GM23338 (cell line): ENCODE measurements around the gene OVAAL. TPM values are rescaled to one million over a fixed set of nuclear protein-coding genes. Genes with fewer than 3 reads are reported as not detected.

ENCODE experiments used
- ATAC-seq: fragments of 200-7000 bp; cut with Tn5 transposase; 3 replicates; pipeline ENCODE4 v1.9.1; 2020
- DNase-seq: peaks from one replicate; pipeline ENCODE4 v3.0.0-alpha.2; 2015; ENCODE audit warnings: low spot score
- H2AFZ ChIP-seq: fragments of 200-600 bp; sonication (generic); 2 replicates; pipeline ENCODE4 v1.8.0; 2016; ENCODE audit warnings: antibody characterized with exemption, mild to moderate bottlenecking, moderate library complexity
- H3F3A ChIP-seq: fragments of 200-600 bp; sonication (generic); replicated peaks from 2 replicates; pipeline ENCODE4 v1.8.0; 2017; ENCODE audit warnings: antibody characterized with exemption, mixed run types, low read depth
- H3K27ac ChIP-seq: fragments of 200-600 bp; sonication (generic); 2 replicates; pipeline ENCODE4 v1.6.1; 2016; ENCODE audit warnings: low read depth
- H3K27me3 ChIP-seq: fragments of 200-600 bp; sonication (generic); 2 replicates; pipeline ENCODE4 v1.8.0; 2016; ENCODE audit warnings: mild to moderate bottlenecking, mixed run types, moderate library complexity; ENCODE audit not compliant: insufficient read depth
- H3K36me3 ChIP-seq: fragments of 200-600 bp; sonication (generic); 2 replicates; pipeline ENCODE4 v1.8.0; 2016; ENCODE audit warnings: mild to moderate bottlenecking; ENCODE audit not compliant: insufficient read depth
- H3K4me1 ChIP-seq: fragments of 200-600 bp; sonication (generic); 2 replicates; pipeline ENCODE4 v1.8.0; 2016; ENCODE audit warnings: mild to moderate bottlenecking, moderate library complexity; ENCODE audit not compliant: insufficient read depth
- H3K4me2 ChIP-seq: fragments of 200-600 bp; sonication (generic); 2 replicates; pipeline ENCODE4 v1.7.1; 2017; ENCODE audit warnings: mixed run types
- H3K4me3 ChIP-seq: fragments of 200-600 bp; sonication (generic); 2 replicates; pipeline ENCODE4 v1.6.1; 2016; ENCODE audit warnings: mixed run types
- H3K79me2 ChIP-seq: fragments of 200-600 bp; sonication (generic); replicated peaks from 2 replicates; pipeline ENCODE4 v1.8.0; 2017; ENCODE audit warnings: mild to moderate bottlenecking; ENCODE audit not compliant: insufficient read depth
- H3K9me2 ChIP-seq: fragments of 200-600 bp; sonication (generic); 2 replicates; pipeline ENCODE4 v1.8.0; 2017; ENCODE audit not compliant: insufficient read depth
- H4K20me1 ChIP-seq: fragments of 200-600 bp; sonication (generic); replicated peaks from 2 replicates; pipeline ENCODE4 v1.8.0; 2017; ENCODE audit warnings: mild to moderate bottlenecking; ENCODE audit not compliant: insufficient read depth
- H3K27ac Mint-ChIP-seq: 2 replicates; pipeline ENCODE4 v1.8.0; 2020; ENCODE audit warnings: inconsistent platforms, mild to moderate bottlenecking, moderate library complexity, mixed read lengths
- H3K27me3 Mint-ChIP-seq: 3 replicates; pipeline ENCODE4 v1.8.0; 2022; ENCODE audit warnings: low read depth, mild to moderate bottlenecking, moderate library complexity, mixed read lengths, inconsistent platforms; ENCODE audit not compliant: insufficient read depth, poor library complexity
- H3K36me3 Mint-ChIP-seq: 3 replicates; pipeline ENCODE4 v1.8.0; 2021; ENCODE audit warnings: low read depth, mild to moderate bottlenecking, inconsistent platforms, moderate library complexity, mixed read lengths
- H3K4me1 Mint-ChIP-seq: 3 replicates; pipeline ENCODE4 v1.8.0; 2020; ENCODE audit warnings: mild to moderate bottlenecking, inconsistent platforms, mixed read lengths
- H3K4me3 Mint-ChIP-seq: 3 replicates; pipeline ENCODE4 v1.8.0; 2021; ENCODE audit warnings: moderate library complexity, mild to moderate bottlenecking, inconsistent platforms, mixed read lengths
- H3K9me3 Mint-ChIP-seq: 3 replicates; pipeline ENCODE4 v1.8.0; 2020; ENCODE audit warnings: moderate library complexity, mild to moderate bottlenecking, inconsistent platforms, mixed read lengths
- CREB1 ChIP-seq: fragments of 250-450 bp; sonication (Bioruptor Pico); IDR thresholded peaks from 2 replicates; pipeline ENCODE4 v1.5.0; 2020; ENCODE audit warnings: low read depth, mild to moderate bottlenecking, moderate library complexity
- CTCF ChIP-seq, 2 experiments: fragments of 200-600 bp in 1 of 2; sonication (generic) in 1 of 2; conservative IDR thresholded peaks; 2 replicates each; pipeline versions ENCODE4 v1.5.1 to v1.6.1; 2016 to 2017; ENCODE audit warnings: antibody characterized with exemption in 2 of 2, low read depth in 2 of 2, mild to moderate bottlenecking in 2 of 2, moderate library complexity in 1 of 2
- ETS1 ChIP-seq: IDR thresholded peaks from 2 replicates; pipeline ENCODE4 v1.6.1; 2016; ENCODE audit warnings: antibody characterized with exemption
- EZH2 ChIP-seq: fragments of 200-600 bp; sonication (generic); IDR thresholded peaks from one replicate; pipeline ENCODE4 v1.8.0; 2017; ENCODE audit warnings: antibody characterized with exemption, mild to moderate bottlenecking, low read depth; ENCODE audit not compliant: unreplicated experiment
- EZH2phosphoT487 ChIP-seq: fragments of 200-600 bp; sonication (generic); IDR thresholded peaks from one replicate; pipeline ENCODE4 v1.8.1; 2018; ENCODE audit warnings: antibody characterized with exemption; ENCODE audit not compliant: unreplicated experiment
- JUNB ChIP-seq: IDR thresholded peaks from one replicate; pipeline ENCODE4 v1.6.1; 2016; ENCODE audit warnings: antibody characterized with exemption; ENCODE audit not compliant: unreplicated experiment
- NANOG ChIP-seq: IDR thresholded peaks from 2 replicates; pipeline ENCODE4 v1.6.1; 2016; ENCODE audit warnings: antibody characterized with exemption, borderline replicate concordance
- POLR2AphosphoS5 ChIP-seq: IDR thresholded peaks from 2 replicates; pipeline ENCODE4 v1.6.1; 2016; ENCODE audit warnings: antibody characterized with exemption, low read depth
- REST ChIP-seq: IDR thresholded peaks from one replicate; pipeline ENCODE4 v1.6.1; 2018; ENCODE audit warnings: antibody characterized with exemption; ENCODE audit not compliant: unreplicated experiment
- STAT1 ChIP-seq: IDR thresholded peaks from one replicate; pipeline ENCODE4 v1.6.1; 2016; ENCODE audit warnings: antibody characterized with exemption; ENCODE audit not compliant: unreplicated experiment
- ZNF114 ChIP-seq: fragments of 250-450 bp; sonication (Bioruptor Pico); IDR thresholded peaks from 2 replicates; pipeline ENCODE4 v1.5.0; 2020; ENCODE audit warnings: mild to moderate bottlenecking, moderate library complexity
- ZNF331 ChIP-seq: fragments of 250-450 bp; sonication (Bioruptor Pico); IDR thresholded peaks from 2 replicates; pipeline ENCODE4 v1.5.0; 2020; ENCODE audit warnings: low read depth, mild to moderate bottlenecking, moderate library complexity
- long read RNA-seq: library from polyadenylated mRNA; unstranded; transcript quantifications from one replicate; pipeline ENCODE4 v2.0.0, GENCODE V29; 2020; ENCODE audit not compliant: unreplicated experiment
- polyA plus RNA-seq: library from polyadenylated mRNA; unstranded; fragments of >200 nt; fragmentation: Nextera tagmentation; extraction: Ambion mirVana; gene quantifications from 2 replicates; pipeline ENCODE4 v1.2.1, GENCODE V29; 2016
- total RNA-seq: library from RNA; depleted of rRNA; stranded (reverse); fragments of >200 nt; shearing (Covaris generic); gene quantifications from 2 replicates; pipeline ENCODE4 v1.2.3, GENCODE V29; 2014; rRNA removed
- TF ChIP-seq, protein P1 (sequence below): fragments of 250-450 bp; sonication (Bioruptor Pico); IDR thresholded peaks from 2 replicates; pipeline ENCODE4 v1.5.0; 2020; ENCODE audit warnings: mild to moderate bottlenecking, moderate library complexity

OVAAL gene
- not detected in 2 replicates for total RNA-seq
- polyA plus RNA-seq, result not detected in 2 replicates
- long read RNA-seq, result 0 reads

DNA sequence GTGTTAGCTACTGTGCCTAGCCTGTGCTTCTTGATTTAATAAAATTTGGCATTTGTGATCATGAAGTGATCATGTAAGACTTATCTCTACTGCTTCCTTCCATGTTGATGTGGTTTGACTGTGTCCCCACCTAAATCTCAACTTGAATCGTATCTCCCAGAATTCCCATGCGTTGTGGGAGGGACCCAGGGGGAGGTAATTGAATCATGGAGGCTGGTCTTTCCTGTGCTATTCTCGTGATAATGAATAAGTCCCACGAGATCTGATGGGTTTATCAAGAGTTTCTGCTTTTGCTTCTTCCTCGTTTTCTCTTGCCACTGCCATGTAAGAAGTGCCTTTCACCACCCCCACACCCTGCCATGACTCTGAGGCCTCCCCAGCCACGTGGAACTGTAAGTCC is at the start of gene OVAAL:
Gene OVAAL, plus strand, starts transcription at position 301 of the 400 bp plus-strand sequence.
- Histone ChIP-seq H3F3A (no peaks in the 10 kb centered on the region), H3K27ac (no peak within 1 kb of the TSS), H3K9me2 (peaks cover 8% of the 10 kb centered on the region; the same call in 1 of the 2 replicates), H3K79me2 (no peaks in the 10 kb centered on the region), H4K20me1 (no peaks in the 10 kb centered on the region), H3K4me3 (no peak within 1 kb of the TSS), H3K4me2 (no peak within 1 kb of the TSS), H3K27me3 (no peaks in the 10 kb centered on the region), H3K36me3 (no peaks in the 10 kb centered on the region), H2AFZ (0 out of 2 replicates have a peak within 1 kb of the TSS, but pooled peaks have one; percentile 32), H3K4me1 (no peaks in the 10 kb centered on the region)
- peaks cover 1% of the 10 kb centered on the region for H3K27me3 Mint-ChIP-seq
- no peak for ATAC-seq
- H3K4me1 Mint-ChIP-seq, result peaks cover 4% of the 10 kb centered on the region; the same call in 2 of the 3 replicates
- no peaks in the 10 kb centered on the region for H3K36me3 Mint-ChIP-seq
- no peak for TF ChIP-seq ZNF331
- TF ChIP-seq STAT1, result no peak
- no peak for TF ChIP-seq POLR2AphosphoS5
- TF ChIP-seq JUNB, result no peak
- no peak for TF ChIP-seq REST
- TF ChIP-seq, protein P1, sequence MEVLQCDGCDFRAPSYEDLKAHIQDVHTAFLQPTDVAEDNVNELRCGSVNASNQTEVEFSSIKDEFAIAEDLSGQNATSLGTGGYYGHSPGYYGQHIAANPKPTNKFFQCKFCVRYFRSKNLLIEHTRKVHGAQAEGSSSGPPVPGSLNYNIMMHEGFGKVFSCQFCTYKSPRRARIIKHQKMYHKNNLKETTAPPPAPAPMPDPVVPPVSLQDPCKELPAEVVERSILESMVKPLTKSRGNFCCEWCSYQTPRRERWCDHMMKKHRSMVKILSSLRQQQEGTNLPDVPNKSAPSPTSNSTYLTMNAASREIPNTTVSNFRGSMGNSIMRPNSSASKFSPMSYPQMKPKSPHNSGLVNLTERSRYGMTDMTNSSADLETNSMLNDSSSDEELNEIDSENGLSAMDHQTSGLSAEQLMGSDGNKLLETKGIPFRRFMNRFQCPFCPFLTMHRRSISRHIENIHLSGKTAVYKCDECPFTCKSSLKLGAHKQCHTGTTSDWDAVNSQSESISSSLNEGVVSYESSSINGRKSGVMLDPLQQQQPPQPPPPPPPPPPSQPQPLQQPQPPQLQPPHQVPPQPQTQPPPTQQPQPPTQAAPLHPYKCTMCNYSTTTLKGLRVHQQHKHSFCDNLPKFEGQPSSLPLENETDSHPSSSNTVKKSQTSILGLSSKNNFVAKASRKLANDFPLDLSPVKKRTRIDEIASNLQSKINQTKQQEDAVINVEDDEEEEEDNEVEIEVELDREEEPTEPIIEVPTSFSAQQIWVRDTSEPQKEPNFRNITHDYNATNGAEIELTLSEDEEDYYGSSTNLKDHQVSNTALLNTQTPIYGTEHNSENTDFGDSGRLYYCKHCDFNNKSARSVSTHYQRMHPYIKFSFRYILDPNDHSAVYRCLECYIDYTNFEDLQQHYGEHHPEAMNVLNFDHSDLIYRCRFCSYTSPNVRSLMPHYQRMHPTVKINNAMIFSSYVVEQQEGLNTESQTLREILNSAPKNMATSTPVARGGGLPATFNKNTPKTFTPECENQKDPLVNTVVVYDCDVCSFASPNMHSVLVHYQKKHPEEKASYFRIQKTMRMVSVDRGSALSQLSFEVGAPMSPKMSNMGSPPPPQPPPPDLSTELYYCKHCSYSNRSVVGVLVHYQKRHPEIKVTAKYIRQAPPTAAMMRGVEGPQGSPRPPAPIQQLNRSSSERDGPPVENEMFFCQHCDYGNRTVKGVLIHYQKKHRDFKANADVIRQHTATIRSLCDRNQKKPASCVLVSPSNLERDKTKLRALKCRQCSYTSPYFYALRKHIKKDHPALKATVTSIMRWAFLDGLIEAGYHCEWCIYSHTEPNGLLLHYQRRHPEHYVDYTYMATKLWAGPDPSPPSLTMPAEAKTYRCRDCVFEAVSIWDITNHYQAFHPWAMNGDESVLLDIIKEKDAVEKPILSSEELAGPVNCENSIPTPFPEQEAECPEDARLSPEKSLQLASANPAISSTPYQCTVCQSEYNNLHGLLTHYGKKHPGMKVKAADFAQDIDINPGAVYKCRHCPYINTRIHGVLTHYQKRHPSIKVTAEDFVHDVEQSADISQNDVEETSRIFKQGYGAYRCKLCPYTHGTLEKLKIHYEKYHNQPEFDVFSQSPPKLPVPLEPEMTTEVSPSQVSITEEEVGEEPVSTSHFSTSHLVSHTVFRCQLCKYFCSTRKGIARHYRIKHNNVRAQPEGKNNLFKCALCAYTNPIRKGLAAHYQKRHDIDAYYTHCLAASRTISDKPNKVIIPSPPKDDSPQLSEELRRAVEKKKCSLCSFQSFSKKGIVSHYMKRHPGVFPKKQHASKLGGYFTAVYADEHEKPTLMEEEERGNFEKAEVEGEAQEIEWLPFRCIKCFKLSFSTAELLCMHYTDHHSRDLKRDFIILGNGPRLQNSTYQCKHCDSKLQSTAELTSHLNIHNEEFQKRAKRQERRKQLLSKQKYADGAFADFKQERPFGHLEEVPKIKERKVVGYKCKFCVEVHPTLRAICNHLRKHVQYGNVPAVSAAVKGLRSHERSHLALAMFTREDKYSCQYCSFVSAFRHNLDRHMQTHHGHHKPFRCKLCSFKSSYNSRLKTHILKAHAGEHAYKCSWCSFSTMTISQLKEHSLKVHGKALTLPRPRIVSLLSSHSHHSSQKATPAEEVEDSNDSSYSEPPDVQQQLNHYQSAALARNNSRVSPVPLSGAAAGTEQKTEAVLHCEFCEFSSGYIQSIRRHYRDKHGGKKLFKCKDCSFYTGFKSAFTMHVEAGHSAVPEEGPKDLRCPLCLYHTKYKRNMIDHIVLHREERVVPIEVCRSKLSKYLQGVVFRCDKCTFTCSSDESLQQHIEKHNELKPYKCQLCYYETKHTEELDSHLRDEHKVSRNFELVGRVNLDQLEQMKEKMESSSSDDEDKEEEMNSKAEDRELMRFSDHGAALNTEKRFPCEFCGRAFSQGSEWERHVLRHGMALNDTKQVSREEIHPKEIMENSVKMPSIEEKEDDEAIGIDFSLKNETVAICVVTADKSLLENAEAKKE (CRISPR knock-in tag), result no peak
- TF ChIP-seq ZNF114 (CRISPR knock-in tag), result no peak
- TF ChIP-seq ETS1, result no peak
- TF ChIP-seq EZH2, result no peak
- no peak for TF ChIP-seq CTCF (conservative IDR thresholded peaks at IDR 0.05; ENCODE audit: low read depth in 2 of 2)
- no peak for TF ChIP-seq EZH2phosphoT487
- TF ChIP-seq CREB1 (CRISPR knock-in tag), result no peak
- TF ChIP-seq NANOG, result no peak
- no peak within 1 kb of the TSS for H3K27ac Mint-ChIP-seq
- DNase-seq, result no peak
- H3K9me3 Mint-ChIP-seq, result peaks cover 5% of the 10 kb centered on the region; the same call in 1 of the 3 replicates
- H3K4me3 Mint-ChIP-seq, result no peak within 1 kb of the TSS
